ENCODE results near the gene TRAFD1. TPM values are rescaled to one million over a fixed set of nuclear protein-coding genes. Genes with fewer than 3 reads are reported as not detected.
A peak's percentile ranks its signal among the peaks of the same experiment; 100 is the strongest.

The TRAFD1 gene
- total RNA-seq = 25.4 and 30.3 TPM in 2 replicates

GRCh38 chr12:112125250-112125999, at the start of gene TRAFD1:
Gene TRAFD1, plus strand, starts transcription at chr12:112125560. Its CDS starts 4,963 bp downstream, at chr12:112130523.
- TF ChIP-seq CTCF (IDR thresholded peaks at IDR 0.05; ENCODE audit: insufficient read depth, low read length, poor library complexity, severe bottlenecking) = no peak
- peak; percentile 63 for DNase-seq (ENCODE audit: low read depth)
- no peaks in the 10 kb centered on the region for H3K27me3 ChIP-seq (ENCODE audit: control insufficient read depth, insufficient read depth, low read length)
- peak within 1 kb of the TSS; percentile 90 for H3K4me3 ChIP-seq (ENCODE audit: low read depth, low read length)
- no peaks in the 10 kb centered on the region for H3K36me3 ChIP-seq (ENCODE audit: control insufficient read depth, insufficient read depth, low read length)

GRCh38 chr12:112087055-112087850, 38.1 kb upstream of the TRAFD1 start:
- Histone ChIP-seq H3K27me3 (ENCODE audit: control insufficient read depth, insufficient read depth, low read length) (no peaks in the 10 kb centered on the region), H3K36me3 (ENCODE audit: control insufficient read depth, insufficient read depth, low read length) (no peaks in the 10 kb centered on the region), H3K4me3 (ENCODE audit: low read depth, low read length) (no peak overlapping the region)
- no peak for DNase-seq (ENCODE audit: low read depth)
- no peak for TF ChIP-seq CTCF (IDR thresholded peaks at IDR 0.05; ENCODE audit: insufficient read depth, low read length, poor library complexity, severe bottlenecking)

- no peak for DNase-seq (ENCODE audit: low read depth)
- no peak overlapping the region for H3K4me3 ChIP-seq (ENCODE audit: low read depth, low read length)
- no peaks in the 10 kb centered on the region for H3K36me3 ChIP-seq (ENCODE audit: control insufficient read depth, insufficient read depth, low read length)
- H3K27me3 ChIP-seq (ENCODE audit: control insufficient read depth, insufficient read depth, low read length) = no peaks in the 10 kb centered on the region
- no peak for TF ChIP-seq CTCF (IDR thresholded peaks at IDR 0.05; ENCODE audit: insufficient read depth, low read length, poor library complexity, severe bottlenecking)
Measured at GRCh38 chr12:112087851-112088250, 37.5 kb upstream of the TRAFD1 start.

GRCh38 chr12:112091563-112091962, 33.8 kb upstream of the TRAFD1 start:
- no peak for TF ChIP-seq CTCF (IDR thresholded peaks at IDR 0.05; ENCODE audit: insufficient read depth, low read length, poor library complexity, severe bottlenecking)
- no peak for DNase-seq (ENCODE audit: low read depth)
- Histone ChIP-seq H3K36me3 (ENCODE audit: control insufficient read depth, insufficient read depth, low read length) (no peaks in the 10 kb centered on the region), H3K4me3 (ENCODE audit: low read depth, low read length) (no peak overlapping the region), H3K27me3 (ENCODE audit: control insufficient read depth, insufficient read depth, low read length) (no peaks in the 10 kb centered on the region)

GRCh38 chr12:112096070-112096469, 29.3 kb upstream of the TRAFD1 start:
- no peak overlapping the region for H3K4me3 ChIP-seq (ENCODE audit: low read depth, low read length)
- H3K27me3 ChIP-seq (ENCODE audit: control insufficient read depth, insufficient read depth, low read length) = no peaks in the 10 kb centered on the region
- no peak for TF ChIP-seq CTCF (IDR thresholded peaks at IDR 0.05; ENCODE audit: insufficient read depth, low read length, poor library complexity, severe bottlenecking)
- H3K36me3 ChIP-seq (ENCODE audit: control insufficient read depth, insufficient read depth, low read length) = no peaks in the 10 kb centered on the region
- DNase-seq (ENCODE audit: low read depth) = no peak
